DMS 273 treated with DMSO at 0.1 percent for 48 hours (cell line): ENCODE data around the gene TRIOBP.
A peak's percentile ranks its signal among the peaks of the same experiment; 100 is the strongest.

Experiments
- DNase-seq: peaks from one replicate; lab custom pipeline; 2025; lab: John Stamatoyannopoulos, UW

TRIOBP gene

DNA sequence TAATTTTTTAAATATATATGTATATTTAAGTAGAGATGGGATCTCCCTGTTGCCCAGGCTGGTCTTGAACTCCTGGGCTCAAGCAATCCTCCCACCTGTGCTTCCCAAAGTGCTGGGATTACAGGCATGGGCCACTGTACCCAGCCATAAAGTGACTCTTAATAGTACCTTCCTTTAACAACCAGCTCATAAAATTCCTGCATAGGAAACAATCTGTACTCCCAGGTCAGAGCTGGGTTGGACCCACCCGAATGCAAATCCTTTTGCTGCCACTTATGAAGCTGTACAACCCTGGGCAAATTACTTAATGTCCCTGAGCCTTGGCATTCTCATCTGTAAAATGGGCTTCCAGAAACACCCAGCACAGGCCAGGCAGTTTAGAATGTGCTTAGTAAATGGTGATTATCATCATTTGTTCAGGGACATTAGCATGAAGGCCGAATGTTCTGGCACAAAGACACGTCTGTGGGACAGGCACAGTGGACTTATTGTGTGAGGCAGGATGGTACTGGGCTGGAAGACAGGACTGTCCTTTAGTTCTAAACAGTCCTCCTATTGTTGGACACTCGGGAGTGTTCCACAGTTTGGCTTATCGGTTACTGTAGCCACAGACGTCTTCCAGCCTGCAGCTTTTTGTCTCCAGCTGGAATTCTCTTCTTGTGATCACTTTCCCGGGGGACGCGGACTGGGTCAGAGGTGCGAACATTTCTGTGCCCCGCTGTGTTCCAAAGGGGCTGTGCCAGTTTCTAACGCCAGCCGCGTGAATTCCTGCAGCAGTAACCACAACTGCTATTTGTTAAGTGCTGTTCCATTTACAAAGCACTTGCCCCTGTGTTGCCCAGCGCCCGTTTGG is 32.4 kb upstream of the TRIOBP start:
- no peak for DNase-seq

DNA sequence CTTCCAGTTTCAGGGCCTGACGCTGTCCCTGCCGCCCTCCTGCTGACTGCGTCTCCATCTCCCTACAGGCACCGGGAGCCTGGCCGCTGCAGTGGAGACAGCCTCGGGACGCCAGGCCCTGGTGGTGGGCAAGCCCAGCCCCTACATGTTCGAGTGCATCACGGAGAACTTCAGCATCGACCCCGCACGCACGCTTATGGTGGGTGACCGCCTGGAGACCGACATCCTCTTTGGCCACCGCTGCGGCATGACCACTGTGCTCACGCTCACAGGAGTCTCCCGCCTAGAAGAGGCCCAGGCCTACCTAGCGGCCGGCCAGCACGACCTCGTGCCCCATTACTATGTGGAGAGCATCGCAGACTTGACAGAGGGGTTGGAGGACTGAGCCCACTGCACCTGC is 31.4 kb upstream of the TRIOBP start:
- DNase-seq = no peak

DNA sequence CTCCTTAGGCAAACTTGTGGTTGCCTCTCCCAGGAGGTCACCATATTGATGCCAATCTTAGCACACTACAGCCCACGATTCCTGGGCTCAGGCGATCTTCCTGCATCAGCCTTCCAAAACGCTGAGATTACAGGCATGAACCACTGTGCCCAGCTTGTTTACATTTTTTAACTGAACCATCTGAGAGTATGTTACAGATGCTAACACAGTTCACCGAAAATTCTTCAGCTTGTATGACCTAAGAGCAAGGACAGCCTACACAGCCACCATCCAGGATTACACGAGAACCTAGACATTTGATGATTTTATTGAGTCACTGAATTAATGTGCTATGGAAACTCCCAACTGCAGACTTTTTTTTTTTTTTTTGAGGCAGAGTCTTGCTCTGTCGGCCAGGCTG is 27.3 kb upstream of the TRIOBP start:
- no peak for DNase-seq

DNA sequence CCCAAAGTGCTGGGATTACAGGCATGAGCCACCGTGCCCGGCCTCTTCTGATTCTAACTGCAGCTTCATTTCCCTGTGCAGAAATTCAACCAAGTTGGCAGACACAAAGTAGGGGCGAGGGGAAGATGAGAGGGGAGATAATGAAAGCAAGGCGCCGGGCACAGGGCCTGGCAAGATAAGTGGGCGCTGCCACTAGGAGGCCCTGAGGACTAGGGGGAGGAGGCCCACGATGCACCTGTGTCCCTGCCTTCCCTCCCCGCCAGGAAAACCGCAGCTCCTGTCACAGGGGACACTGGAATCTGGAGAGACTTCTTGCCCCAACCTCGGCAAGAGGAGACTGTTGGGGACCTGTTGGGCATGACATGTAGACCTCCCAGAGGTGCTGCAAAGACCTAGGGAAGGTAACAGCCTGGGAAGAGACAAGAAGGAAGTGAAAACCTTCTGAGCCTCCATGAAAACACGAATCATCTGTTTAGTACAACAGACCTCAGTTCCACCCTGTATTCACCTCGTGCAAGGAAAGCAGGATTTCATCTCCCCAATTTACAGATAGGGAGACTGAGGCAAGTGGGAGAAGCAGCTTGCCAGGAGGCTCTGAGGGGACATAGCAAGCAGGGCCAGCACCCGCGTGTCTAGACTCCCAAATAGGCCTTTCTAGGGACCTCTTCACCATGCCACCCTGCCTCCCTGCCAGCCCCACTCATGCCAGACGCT is 24.5 kb upstream of the TRIOBP start:
- no peak for DNase-seq

DNA sequence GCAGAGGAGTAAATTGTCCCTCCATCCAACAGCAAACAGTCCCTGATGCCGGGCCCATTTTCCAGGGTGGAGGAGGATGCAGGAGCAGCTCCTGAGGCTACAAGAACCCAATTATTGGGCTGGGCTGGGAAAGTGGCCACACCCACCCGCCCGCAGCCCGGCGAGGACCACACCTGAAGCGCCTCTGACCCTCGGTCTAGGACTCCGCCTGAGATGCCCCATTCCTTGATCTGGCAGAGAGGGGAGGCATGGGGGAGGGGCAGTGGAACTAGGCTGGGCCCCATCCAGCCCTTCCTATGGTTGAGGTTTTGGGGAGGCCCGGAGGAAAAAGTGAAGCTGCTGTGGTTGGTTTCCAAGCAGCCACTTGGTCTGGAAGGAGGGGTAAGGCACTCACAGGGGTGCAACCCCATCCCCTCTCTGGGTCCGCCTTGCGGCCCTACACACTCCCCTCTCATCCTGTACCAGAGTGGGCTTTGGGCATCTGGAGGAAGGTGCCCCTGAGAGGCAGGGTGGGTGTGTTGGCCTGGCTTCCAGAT is 23.9 kb upstream of the TRIOBP start:
- DNase-seq = no peak

DNA sequence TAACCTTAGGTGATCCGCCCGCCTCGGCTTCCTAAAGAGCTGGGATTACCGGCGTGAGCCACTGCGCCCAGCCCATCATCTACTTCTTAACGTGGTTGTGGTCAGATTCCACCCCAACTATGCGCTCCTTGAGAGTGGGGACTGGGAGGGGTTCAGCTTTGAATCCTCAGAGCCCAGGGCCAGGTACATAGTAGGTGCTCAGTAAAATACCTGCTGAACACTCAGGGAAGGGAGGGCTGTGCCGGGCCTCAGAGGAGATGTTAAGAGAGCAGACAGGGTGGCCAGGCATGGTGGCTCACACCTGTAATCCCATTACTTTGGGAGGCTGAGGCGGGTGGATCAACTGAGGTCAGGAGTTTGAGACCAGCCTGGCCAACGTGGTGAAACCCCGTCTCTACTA is 22.6 kb upstream of the TRIOBP start:
- no peak for DNase-seq

DNA sequence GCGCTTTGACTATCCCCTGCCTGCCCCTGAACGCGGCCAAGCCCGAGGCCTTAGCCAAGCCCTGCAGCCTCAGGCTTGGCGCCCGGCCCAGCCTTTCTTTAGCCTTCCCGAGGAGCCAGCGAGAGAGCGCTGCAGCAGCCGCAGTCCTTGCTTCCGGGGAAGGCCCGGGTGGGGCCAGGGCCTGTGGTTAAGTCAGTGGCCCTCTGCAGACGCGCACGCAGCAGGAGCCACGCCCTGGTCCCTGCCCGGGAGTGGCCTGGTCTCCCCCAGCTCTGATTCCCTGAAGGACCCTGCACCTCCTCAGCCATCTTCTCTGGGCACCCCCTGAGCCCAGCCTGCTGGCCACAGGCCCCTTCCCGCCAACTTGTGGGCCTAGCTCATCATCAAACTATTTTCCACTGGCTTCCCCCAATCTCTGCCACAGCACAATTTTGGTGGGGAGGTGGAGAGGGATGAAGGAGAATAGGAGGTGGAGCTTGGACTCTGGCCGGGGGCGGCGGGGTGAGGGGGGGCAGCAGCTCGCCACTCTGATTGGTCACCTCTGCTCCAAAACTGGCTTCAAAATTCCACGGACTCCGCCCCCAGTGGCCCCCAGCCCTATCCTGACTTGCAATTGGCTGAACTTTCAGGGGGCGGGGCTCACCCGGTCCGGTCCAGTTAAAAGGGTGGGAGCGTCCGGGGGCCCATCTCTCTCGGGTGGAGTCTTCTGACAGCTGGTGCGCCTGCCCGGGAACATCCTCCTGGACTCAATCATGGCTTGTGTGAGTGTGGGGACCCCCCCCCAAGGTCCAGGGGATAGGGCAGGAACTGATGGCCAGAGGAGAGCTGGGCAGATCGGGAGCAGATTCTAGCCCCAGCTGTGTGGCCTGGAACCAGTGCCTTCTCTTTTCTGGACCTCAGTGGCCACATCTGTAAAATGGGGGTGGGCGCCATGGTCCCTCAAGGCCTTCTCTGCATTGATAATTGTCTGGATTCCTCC is 21.6 kb upstream of the TRIOBP start, which contains the start of gene LGALS1:
LGALS1 (plus strand) TSS at position 686 of the 979 bp plus-strand sequence; CDS start at position 753, 67 bp downstream.
- peak; percentile 38 for DNase-seq

DNA sequence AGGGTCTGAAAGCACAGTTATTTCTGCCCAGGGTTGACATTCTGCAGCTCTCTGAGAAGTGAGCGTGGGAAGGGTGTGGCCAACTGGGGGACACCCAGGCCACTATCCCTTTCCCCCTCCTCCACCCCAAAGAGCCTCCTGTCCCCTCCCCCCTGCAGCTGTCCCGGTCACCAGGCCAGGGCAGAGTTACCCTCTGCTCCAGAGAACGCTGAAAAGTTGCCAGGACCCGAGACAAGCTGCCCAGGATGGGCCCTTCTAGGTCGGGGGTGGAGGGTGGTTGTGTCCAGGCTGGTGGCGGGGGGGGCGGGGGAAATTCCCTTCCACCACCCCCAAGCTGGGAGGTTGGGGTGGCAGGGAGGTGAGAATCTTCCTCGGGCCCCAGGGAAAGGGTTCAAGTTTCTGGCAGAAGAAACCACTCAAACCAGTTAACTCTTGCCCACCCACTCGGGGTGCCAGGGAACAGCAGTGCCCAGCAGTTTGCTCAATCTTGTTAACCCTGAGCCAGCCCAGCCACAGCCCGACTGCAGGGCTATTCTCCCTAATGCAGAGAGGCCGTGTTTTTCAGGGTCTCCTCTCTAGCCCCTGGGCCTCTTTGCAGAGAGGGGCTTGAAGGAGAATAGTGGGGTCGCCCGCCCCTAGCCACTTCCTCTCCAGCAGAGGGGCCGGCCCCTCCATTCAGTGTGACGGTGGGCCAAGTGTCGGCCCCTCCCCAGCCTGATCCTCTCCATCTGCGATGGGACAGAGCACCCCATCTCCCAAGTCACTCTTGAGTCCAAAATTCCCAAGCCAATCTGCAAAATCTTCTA is 20.7 kb upstream of the TRIOBP start:
- DNase-seq = no peak

DNA sequence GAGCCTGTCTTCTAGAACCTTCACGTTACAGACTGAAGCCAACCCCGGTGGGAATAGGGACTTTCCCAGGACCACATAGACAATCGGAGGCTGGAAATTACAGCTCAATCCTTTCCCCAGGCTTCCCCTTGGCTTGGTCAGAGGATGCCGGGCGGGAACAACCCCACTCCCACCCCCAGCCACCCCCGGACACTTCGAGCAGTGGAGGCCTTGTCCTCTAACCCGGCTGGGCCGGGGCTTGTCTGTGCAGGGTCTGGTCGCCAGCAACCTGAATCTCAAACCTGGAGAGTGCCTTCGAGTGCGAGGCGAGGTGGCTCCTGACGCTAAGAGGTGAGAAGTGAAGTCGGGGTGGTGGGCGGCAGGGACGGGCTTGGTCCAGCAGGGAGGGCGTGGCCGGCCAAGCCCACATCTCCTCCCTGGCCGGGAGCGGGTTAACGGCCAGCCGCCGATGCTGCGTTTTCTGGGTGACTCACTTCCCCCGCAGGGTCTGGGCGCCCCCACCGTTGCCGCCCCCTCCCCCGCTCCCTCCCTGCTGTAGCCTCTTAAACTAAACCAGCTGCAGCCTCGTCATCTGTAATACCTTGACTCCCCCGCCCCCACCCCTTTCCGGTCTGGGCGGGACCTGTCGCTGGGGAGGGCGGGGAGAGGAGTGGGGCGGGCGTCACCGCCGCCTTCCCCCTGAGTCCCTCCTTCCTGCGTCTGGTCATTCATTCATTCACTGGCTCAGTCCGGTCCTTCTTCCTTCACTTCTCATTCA is 19.9 kb upstream of the TRIOBP start:
- DNase-seq = no peak

DNA sequence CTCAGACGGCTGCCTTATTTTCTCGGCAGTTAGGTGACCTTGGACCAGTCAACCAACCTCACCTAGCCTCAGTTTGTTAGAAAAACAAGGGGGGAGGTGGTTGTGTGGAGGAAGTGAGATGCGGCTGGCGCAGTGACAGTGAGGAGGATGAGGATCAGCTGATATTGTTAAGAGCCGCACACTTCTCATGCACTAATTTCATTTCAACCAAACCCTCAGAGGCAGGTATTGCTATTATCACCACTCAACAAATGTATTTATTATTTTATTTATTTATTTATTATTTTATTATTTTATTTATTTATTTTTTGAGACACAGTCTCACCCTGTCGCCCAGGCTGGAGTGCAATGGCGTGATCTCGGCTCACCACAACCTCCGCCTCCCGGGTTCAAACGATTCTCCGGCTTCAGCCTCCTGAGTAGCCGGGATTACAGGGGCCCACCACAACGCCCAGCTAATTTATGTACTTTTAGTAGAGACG is 19.3 kb upstream of the TRIOBP start:
- DNase-seq = no peak

DNA sequence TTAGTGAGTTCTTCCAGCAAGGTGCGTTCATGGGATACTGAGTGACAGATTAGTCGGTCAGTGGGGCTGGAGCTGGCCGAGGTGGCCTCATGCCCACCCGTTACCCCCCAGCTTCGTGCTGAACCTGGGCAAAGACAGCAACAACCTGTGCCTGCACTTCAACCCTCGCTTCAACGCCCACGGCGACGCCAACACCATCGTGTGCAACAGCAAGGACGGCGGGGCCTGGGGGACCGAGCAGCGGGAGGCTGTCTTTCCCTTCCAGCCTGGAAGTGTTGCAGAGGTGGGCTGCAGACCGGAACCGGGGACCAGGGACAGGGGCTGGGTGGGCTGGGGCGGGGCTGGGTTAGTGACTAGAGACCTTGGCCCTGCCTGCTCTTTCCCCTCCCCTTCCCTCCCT is 18.5 kb upstream of the TRIOBP start:
- DNase-seq = no peak

DNA sequence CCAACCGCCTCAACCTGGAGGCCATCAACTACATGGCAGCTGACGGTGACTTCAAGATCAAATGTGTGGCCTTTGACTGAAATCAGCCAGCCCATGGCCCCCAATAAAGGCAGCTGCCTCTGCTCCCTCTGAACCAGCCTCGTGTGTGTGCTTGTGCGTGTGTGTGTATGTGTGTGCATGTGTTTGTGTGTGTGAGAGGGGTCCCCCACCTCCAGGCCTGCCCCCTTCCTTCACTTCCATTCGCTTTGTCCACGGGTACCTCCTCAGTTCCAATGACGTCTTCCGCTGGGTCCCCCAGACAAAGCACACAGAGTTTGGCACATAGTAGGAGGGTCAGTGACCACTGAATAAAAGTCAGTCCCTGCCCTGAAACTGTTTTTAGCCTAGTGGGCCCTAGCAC is 17.2 kb upstream of the TRIOBP start:
- DNase-seq = no peak

DNA sequence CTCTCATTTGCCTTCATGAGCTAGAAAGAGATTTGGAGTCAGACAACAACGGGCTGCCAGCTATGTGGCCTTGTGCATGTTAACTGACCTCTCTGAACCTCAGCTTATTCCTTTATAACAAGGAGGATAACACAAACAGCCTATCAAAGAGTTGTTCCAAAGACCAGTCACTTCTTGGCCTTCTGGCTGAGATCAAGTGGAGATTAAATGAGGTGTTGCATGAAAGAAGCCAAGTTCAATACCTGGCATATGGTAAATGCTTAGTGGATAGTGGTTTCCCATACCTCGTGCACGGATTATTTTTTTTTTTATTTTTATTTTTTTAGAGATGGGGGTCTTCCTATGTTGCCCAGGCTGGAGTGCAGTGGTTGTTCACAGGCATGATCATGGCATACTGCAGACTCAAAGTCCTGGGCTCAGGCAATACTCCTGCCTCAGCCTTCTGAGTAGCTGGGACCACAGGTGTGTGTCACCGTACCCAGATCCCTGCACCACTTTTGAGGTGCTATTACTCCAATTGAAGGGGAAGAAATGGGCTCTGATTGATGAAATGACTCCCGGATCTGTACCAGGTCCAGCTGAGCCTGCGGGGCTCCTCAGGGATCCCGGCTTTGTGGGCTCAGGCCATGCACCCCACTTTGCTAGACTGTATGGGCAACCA is 16.5 kb upstream of the TRIOBP start:
- no peak for DNase-seq

DNA sequence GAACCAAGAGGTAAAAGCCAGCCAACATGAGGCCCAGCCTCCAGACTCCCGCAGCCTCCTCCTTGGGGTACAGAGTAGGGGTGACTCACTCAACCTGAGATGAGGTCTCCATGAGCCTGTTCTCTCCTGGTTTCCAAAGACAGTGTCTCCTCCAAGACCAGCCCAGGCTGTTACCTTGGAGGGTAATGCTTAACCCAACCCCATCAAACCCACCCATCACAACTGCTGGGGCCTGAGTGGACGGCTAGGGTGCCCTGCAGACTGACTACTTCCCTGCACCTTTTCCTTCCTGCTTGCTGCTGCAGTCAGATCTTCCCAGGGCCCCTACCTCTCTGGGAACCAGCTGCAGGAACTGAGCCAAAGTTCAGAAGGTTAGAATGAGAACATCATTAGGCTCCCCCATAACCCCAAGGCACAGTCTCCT is 15.8 kb upstream of the TRIOBP start:
- no peak for DNase-seq

DNA sequence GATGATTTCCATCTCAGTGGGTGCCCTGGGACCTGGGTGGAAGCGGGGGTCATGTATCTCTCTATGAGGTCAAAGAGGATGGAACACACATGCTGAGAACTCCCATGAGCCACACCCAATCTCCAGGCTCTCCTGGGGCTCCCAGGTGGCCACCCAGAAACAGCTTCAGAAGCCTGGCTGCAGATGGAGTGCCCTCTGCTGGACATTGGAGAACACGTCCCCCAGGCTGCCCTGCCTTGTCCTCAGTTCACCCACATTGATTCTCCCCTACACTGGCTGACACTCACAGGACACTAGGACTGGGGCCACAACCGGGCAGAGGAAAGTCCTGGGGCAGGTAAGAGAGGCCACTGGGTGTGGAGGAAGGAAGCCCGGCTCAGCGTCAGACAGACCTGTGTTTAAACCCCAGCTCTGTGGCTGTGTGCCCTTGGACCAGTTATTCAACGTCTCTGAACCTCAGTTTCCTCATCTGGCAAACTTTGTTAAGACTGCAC is 15.2 kb upstream of the TRIOBP start:
- peak; percentile 4 for DNase-seq

DNA sequence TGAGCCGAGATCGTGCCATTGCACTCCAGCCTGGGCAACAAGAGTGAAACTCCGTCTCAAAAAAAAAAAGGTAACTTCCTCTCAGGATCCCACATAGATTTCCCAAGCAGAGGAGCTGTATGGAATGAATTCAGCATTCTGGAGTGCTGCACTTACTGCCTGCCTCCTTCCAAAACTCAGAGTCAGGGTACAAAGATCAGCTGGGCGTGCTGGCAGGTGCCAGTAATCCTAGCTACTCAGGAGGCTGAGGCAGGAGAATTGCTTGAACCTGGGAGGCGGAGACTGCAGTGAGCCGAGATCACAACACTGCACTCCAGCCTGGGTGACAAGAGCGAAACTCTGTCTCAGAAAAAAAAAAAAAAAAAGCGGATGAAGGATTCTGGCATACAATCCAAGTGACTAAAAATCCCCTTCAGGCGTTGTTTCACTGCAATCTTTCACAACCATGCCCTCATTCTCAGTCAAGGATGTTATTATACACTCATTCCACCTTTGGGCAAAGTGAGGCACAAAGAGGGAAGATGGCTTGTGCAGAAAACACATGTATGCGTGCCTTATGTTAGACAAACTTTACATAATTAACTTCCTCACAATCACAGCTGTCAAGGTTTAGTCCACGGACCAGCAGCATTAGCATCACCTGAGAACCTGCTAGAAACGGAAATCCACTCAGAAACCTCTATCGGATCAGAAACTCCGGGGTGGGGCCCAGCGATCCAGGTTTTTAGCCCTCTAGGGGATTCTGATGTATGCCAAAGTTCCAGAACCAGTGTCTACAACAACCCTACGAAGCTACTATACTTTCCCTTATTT is 11.8 kb upstream of the TRIOBP start:
- no peak for DNase-seq

DNA sequence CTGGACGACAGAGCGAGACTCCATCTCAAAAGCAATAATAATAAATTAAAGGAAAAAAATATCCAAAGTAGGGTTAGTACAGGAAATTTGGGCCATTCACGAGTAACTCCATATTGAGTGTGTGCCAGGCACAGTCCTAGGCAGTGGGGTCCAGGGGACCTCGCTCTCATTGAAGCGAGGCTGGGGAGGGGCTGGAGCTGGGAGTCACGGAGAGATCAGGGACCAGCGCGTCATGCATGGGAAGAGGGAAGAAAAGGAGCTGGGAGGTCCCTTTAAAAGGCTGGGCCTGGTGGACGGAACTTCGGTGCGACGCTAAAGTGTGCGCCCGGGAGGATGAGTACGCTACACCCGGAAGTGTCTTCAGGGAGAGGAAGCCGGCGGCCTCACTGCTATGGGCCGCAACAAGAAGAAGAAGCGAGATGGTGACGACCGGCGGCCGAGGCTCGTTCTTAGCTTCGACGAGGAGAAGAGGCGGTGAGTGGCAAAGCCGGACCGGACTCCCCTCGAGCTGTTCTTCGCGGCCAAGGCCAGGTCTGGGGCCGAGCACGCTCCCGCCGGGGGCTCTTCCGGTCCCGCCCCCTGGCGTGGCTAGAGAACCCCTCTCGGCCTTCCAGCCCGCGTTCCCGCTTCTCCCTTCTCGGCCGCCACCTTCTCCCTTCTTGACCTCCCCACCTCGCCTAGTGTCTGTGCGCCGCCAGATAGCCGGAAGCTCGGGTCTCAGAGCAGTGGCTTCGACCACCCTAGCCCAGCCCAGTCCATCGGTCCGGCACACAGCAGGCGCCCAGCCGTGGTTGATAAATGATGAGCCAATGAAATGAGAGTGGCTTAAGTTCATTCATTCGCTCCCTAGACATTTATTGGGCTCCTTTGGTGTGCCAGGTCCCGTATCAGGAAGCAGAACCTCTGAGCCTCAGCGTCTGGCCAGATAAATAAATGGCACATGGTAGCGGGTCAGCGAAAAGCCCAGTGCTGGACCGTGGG is 10.6 kb upstream of the TRIOBP start, which contains the start of gene NOL12:
NOL12 (plus strand) TSS at position 342 of the 981 bp plus-strand sequence; CDS start at position 392, 50 bp downstream.
- DNase-seq = peak; percentile 50
